PFSK-1 (cell line): Measurements from ENCODE around the gene ITCH.

Experiments used
- FOXP2 ChIP-seq: optimal IDR thresholded peaks from 2 replicates; pipeline ENCODE3; 2011; ENCODE audit warnings: borderline replicate concordance, control low read depth, inconsistent platforms; ENCODE audit not compliant: insufficient read depth; ENCODE audit errors: extremely low read length, extremely low read depth
- POLR2AphosphoS5 ChIP-seq: IDR thresholded peaks from 2 replicates; pipeline ENCODE4 v1.6.1; 2012; ENCODE audit warnings: low read depth, mild to moderate bottlenecking, control low read depth, low read length, moderate library complexity
- SIN3A ChIP-seq: IDR thresholded peaks from 2 replicates; pipeline ENCODE4 v1.6.1; 2012; ENCODE audit warnings: mild to moderate bottlenecking, low read length, moderate library complexity, borderline replicate concordance; ENCODE audit not compliant: insufficient read depth
- TAF1 ChIP-seq: IDR thresholded peaks from 2 replicates; pipeline ENCODE4 v1.6.1; 2012; ENCODE audit warnings: low read length, control low read depth, borderline replicate concordance; ENCODE audit not compliant: insufficient read depth
- TF ChIP-seq, protein P1 (sequence below), 2 experiments: IDR thresholded peaks; 2 replicates each; pipeline versions ENCODE4 v1.6.1 to v1.8.0; 2011 to 2012; ENCODE audit warnings: low read depth in 2 of 2, low read length in 2 of 2, control low read depth in 1 of 2, inconsistent platforms in 1 of 2, mild to moderate bottlenecking in 1 of 2, moderate library complexity in 1 of 2; ENCODE audit not compliant: insufficient read depth in 1 of 2

Gene ITCH

GRCh38 chr20:34402461-34402860, 39.4 kb downstream of the ITCH start:
- TF ChIP-seq FOXP2 (no peak), POLR2AphosphoS5 (no peak), TAF1 (no peak), SIN3A (no peak)
- TF ChIP-seq, protein P1, sequence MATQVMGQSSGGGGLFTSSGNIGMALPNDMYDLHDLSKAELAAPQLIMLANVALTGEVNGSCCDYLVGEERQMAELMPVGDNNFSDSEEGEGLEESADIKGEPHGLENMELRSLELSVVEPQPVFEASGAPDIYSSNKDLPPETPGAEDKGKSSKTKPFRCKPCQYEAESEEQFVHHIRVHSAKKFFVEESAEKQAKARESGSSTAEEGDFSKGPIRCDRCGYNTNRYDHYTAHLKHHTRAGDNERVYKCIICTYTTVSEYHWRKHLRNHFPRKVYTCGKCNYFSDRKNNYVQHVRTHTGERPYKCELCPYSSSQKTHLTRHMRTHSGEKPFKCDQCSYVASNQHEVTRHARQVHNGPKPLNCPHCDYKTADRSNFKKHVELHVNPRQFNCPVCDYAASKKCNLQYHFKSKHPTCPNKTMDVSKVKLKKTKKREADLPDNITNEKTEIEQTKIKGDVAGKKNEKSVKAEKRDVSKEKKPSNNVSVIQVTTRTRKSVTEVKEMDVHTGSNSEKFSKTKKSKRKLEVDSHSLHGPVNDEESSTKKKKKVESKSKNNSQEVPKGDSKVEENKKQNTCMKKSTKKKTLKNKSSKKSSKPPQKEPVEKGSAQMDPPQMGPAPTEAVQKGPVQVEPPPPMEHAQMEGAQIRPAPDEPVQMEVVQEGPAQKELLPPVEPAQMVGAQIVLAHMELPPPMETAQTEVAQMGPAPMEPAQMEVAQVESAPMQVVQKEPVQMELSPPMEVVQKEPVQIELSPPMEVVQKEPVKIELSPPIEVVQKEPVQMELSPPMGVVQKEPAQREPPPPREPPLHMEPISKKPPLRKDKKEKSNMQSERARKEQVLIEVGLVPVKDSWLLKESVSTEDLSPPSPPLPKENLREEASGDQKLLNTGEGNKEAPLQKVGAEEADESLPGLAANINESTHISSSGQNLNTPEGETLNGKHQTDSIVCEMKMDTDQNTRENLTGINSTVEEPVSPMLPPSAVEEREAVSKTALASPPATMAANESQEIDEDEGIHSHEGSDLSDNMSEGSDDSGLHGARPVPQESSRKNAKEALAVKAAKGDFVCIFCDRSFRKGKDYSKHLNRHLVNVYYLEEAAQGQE (IDR thresholded peaks at IDR 0.05; ENCODE audit: insufficient read depth in 1 of 2, low read depth in 2 of 2, low read length in 2 of 2), result no peak

GRCh38 chr20:34403063-34403827, 40.2 kb downstream of the ITCH start:
- no peak for TF ChIP-seq SIN3A
- no peak for TF ChIP-seq FOXP2
- TF ChIP-seq POLR2AphosphoS5, result no peak
- TF ChIP-seq, protein P1 (IDR thresholded peaks at IDR 0.05; ENCODE audit: insufficient read depth in 1 of 2, low read depth in 2 of 2, low read length in 2 of 2), result no peak
- TF ChIP-seq TAF1, result no peak

DNA sequence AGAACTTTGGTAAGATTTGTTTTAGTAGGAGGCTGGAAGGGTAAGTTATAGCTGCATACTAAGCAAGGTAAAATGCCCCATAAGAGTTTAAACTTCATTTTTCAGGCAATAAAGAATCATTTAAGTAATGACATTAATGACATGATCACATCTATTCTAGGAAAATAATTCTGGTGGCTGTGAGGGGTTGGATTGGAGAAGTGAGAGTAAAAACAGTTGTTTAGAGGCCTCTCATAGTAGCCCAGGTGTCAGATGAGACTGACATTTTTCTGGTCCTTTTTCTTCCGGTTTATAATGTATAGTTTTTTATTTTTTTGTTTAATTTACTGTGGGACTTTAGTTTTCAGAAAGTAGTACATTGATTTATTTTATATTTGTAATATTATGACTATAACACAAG, 40.8 kb downstream of the ITCH start:
- TF ChIP-seq FOXP2, result no peak
- no peak for TF ChIP-seq POLR2AphosphoS5
- no peak for TF ChIP-seq SIN3A
- TF ChIP-seq TAF1, result no peak
- TF ChIP-seq, protein P1 (IDR thresholded peaks at IDR 0.05; ENCODE audit: insufficient read depth in 1 of 2, low read depth in 2 of 2, low read length in 2 of 2), result no peak

- TF ChIP-seq POLR2AphosphoS5 (no peak), TAF1 (no peak), FOXP2 (no peak), SIN3A (no peak)
- TF ChIP-seq, protein P1 (IDR thresholded peaks at IDR 0.05; ENCODE audit: insufficient read depth in 1 of 2, low read depth in 2 of 2, low read length in 2 of 2), result no peak
These were observed 41.7 kb downstream of the ITCH start for GRCh38 chr20:34404803-34405202.

DNA sequence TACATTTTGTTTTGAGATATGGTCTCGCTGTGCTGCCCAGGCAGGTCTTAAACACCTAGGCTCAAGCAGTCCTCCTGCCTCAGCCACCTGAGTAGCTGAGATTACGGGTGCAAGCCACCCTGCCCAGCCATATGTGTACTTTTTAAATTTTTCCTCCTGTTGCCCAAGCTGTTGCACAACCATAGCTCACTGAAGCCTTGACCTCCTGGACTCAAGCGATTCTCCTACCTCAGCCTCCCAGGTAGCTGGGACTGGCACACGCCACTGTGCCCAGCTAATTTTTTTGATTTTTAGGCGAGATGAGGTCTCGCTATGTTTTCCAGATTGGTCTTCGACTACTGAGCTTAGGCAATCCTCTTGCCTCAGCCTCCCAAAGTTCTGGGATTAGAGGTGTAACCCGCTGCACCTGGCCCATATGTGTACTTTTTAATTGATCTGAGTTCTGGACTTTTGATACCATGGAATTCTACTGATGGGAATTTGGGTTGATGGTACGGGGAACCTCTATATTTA, 44.9 kb downstream of the ITCH start:
- no peak for TF ChIP-seq FOXP2
- no peak for TF ChIP-seq TAF1
- no peak for TF ChIP-seq SIN3A
- TF ChIP-seq, protein P1 (IDR thresholded peaks at IDR 0.05; ENCODE audit: insufficient read depth in 1 of 2, low read depth in 2 of 2, low read length in 2 of 2), result no peak
- no peak for TF ChIP-seq POLR2AphosphoS5
